HG03103 (cell line): ENCODE results near the gene CCDC141.

Source experiments
- ATAC-seq: cut with Tn5 transposase; IDR thresholded peaks from one replicate; pipeline ENCODE4 v1.9.1; 2021; ENCODE audit warnings: low read depth; ENCODE audit not compliant: unreplicated experiment

CCDC141 gene

GRCh38 chr2:178914259-178914849 is 135.6 kb downstream of the CCDC141 start:
- ATAC-seq, result peak; percentile 69

GRCh38 chr2:178913049-178913441 is 136.9 kb downstream of the CCDC141 start:
- no peak for ATAC-seq

- no peak for ATAC-seq
These were observed 137.4 kb downstream of the CCDC141 start for GRCh38 chr2:178912416-178913048.

- no peak for ATAC-seq
These were observed 138.9 kb downstream of the CCDC141 start for GRCh38 chr2:178911039-178911438.

- no peak for ATAC-seq
These were observed 139.9 kb downstream of the CCDC141 start for GRCh38 chr2:178910005-178910404.

- no peak for ATAC-seq
These were observed 140.4 kb downstream of the CCDC141 start for GRCh38 chr2:178909507-178909906.

- ATAC-seq, result no peak
These were observed 141.1 kb downstream of the CCDC141 start for GRCh38 chr2:178908810-178909209.

- ATAC-seq, result no peak
These were observed 144.7 kb downstream of the CCDC141 start for GRCh38 chr2:178905261-178905660.

- no peak for ATAC-seq
These were observed 150.3 kb downstream of the CCDC141 start for GRCh38 chr2:178899656-178900055.

GRCh38 chr2:178895872-178896271 is 154.1 kb downstream of the CCDC141 start:
- ATAC-seq, result no peak

- ATAC-seq, result no peak
These were observed 154.8 kb downstream of the CCDC141 start for GRCh38 chr2:178895171-178895570.

- ATAC-seq, result no peak
These were observed 156.9 kb downstream of the CCDC141 start for GRCh38 chr2:178892751-178893625.

- ATAC-seq, result no peak
These were observed 157.9 kb downstream of the CCDC141 start for GRCh38 chr2:178891959-178892485.

- peak; percentile 90 for ATAC-seq
These were observed 158.5 kb downstream of the CCDC141 start for GRCh38 chr2:178891265-178891958.

- no peak for ATAC-seq
These were observed 163.9 kb downstream of the CCDC141 start for GRCh38 chr2:178886006-178886405.

GRCh38 chr2:178884440-178884839 is 165.5 kb downstream of the CCDC141 start:
- no peak for ATAC-seq

GRCh38 chr2:178882666-178883440 is 167.1 kb downstream of the CCDC141 start:
- no peak for ATAC-seq

GRCh38 chr2:178881075-178881474 is 168.9 kb downstream of the CCDC141 start:
- no peak for ATAC-seq

- no peak for ATAC-seq
These were observed 169.7 kb downstream of the CCDC141 start for GRCh38 chr2:178880257-178880656.

- ATAC-seq, result no peak
These were observed 172.1 kb downstream of the CCDC141 start for GRCh38 chr2:178877874-178878273.
